Endothelial cell of umbilical vein (primary cell): ENCODE data around the gene YIPF3. TPM values are rescaled to one million over a fixed set of nuclear protein-coding genes. Genes with fewer than 3 reads are reported as not detected.

Source experiments
- BruUV-seq: library from RNA; stranded (reverse); fragments of 400-500 nt; replicated peaks from 2 replicates; lab custom pipeline; 2021; lab: Mats Ljungman, UMichigan
- CTCF ChIA-PET: fragments of 300-600, 350-600 bp; sonication (Branson Sonifier 250); formaldehyde crosslinking; loops from one replicate; lab custom pipeline; 2021; ENCODE audit warnings: antibody characterized with exemption, inconsistent platforms; lab: Charles Lee
- POLR2A ChIA-PET: fragments of 300-600, 350-600 bp; sonication (Branson Sonifier 250); formaldehyde crosslinking; loops from one replicate; lab custom pipeline; 2021; ENCODE audit warnings: antibody characterized with exemption, inconsistent platforms; lab: Charles Lee
- DNase-seq: peaks from one replicate; pipeline ENCODE4 v3.0.0-alpha.2; 2011; ENCODE audit warnings: low read depth, low spot score
- FAIRE-seq: peaks from 2 replicates; lab custom pipeline; 2011; peaks lifted over from hg19 to GRCh38; lab: Jason Lieb, UNC
- H2AFZ ChIP-seq: 2 replicates; pipeline ENCODE4 v1.6.0; 2012; ENCODE audit warnings: low read depth, low read length, control low read depth, inconsistent platforms
- H3K27ac ChIP-seq: 2 replicates; pipeline ENCODE4 v1.5.1; 2011; ENCODE audit warnings: low read depth, mild to moderate bottlenecking, control low read depth, low read length, moderate library complexity; ENCODE audit not compliant: insufficient read depth
- H3K27me3 ChIP-seq, 2 experiments: 2 replicates each; pipeline versions ENCODE4 v1.6.0 to v1.6.1; 2011; ENCODE audit warnings: low read length in 2 of 2, mixed read lengths in 1 of 2; ENCODE audit not compliant: control insufficient read depth in 2 of 2, insufficient read depth in 2 of 2
- H3K36me3 ChIP-seq, 2 experiments: 2 replicates in 1 of 2; 3 replicates in 1 of 2; pipeline ENCODE4 v1.5.1; 2011; ENCODE audit warnings: low read length in 2 of 2, mild to moderate bottlenecking in 1 of 2, moderate library complexity in 1 of 2; ENCODE audit not compliant: control insufficient read depth in 2 of 2, insufficient read depth in 2 of 2; ENCODE audit errors: extremely low read depth in 1 of 2
- H3K4me1 ChIP-seq: 3 replicates; pipeline ENCODE4 v1.5.1; 2011; ENCODE audit warnings: mild to moderate bottlenecking, low read length; ENCODE audit not compliant: control insufficient read depth, insufficient read depth; ENCODE audit errors: extremely low read depth
- H3K4me2 ChIP-seq: 2 replicates; pipeline ENCODE4 v1.6.1; 2011; ENCODE audit warnings: low read length, control low read depth, mixed read lengths; ENCODE audit not compliant: insufficient read depth
- H3K4me3 ChIP-seq, 3 experiments: fragments of 200-600 bp in 1 of 3; sonication (generic), shearing (Covaris generic) in 1 of 3; replicated peaks in 1 of 3; 2 replicates each; pipeline ENCODE4 v1.5.1; 2011 to 2016; ENCODE audit warnings: control low read depth in 3 of 3, low read length in 3 of 3, mild to moderate bottlenecking in 2 of 3, inconsistent platforms in 1 of 3, low read depth in 1 of 3, moderate library complexity in 1 of 3; ENCODE audit not compliant: insufficient read depth in 1 of 3
- H3K79me2 ChIP-seq: 2 replicates; pipeline ENCODE4 v1.6.0; 2012; ENCODE audit warnings: low read length, inconsistent platforms; ENCODE audit not compliant: control insufficient read depth, insufficient read depth
- H3K9ac ChIP-seq: replicated peaks from 2 replicates; pipeline ENCODE3; 2011; ENCODE audit warnings: low read length, control low read depth; ENCODE audit not compliant: insufficient read depth; ENCODE audit errors: extremely low read depth
- H3K9me1 ChIP-seq: replicated peaks from 3 replicates; pipeline ENCODE4 v1.6.0; 2011; ENCODE audit warnings: mild to moderate bottlenecking, low read length; ENCODE audit not compliant: control insufficient read depth, insufficient read depth; ENCODE audit errors: extremely low read depth
- H3K9me3 ChIP-seq: replicated peaks from 2 replicates; pipeline ENCODE4 v1.5.1; 2012; ENCODE audit warnings: low read length, inconsistent platforms; ENCODE audit not compliant: control insufficient read depth, insufficient read depth
- H4K20me1 ChIP-seq: replicated peaks from 2 replicates; pipeline ENCODE3; 2011; ENCODE audit warnings: mild to moderate bottlenecking, low read length; ENCODE audit not compliant: control insufficient read depth, insufficient read depth; ENCODE audit errors: extremely low read depth
- CTCF ChIP-seq, 2 donors: IDR thresholded peaks; 1 replicate in 1 of 2; 2 replicates in 1 of 2; pipeline ENCODE4 v1.5.1; 2011; ENCODE audit warnings: low read length in 2 of 2, mild to moderate bottlenecking in 2 of 2, moderate library complexity in 2 of 2, control low read depth in 1 of 2, inconsistent platforms in 1 of 2, low read depth in 1 of 2; ENCODE audit not compliant: insufficient read depth in 1 of 2; ENCODE audit errors: extremely low read depth in 1 of 2
- EZH2 ChIP-seq: IDR thresholded peaks from 2 replicates; pipeline ENCODE4 v1.6.1; 2012; ENCODE audit warnings: borderline replicate concordance, low read depth, mild to moderate bottlenecking, moderate library complexity, low read length, inconsistent platforms; ENCODE audit not compliant: severe bottlenecking
- FOS ChIP-seq: IDR thresholded peaks from 2 replicates; pipeline ENCODE4 v1.6.1; 2011; ENCODE audit warnings: mild to moderate bottlenecking, low read length, moderate library complexity, borderline replicate concordance; ENCODE audit not compliant: insufficient read depth
- GATA2 ChIP-seq: IDR thresholded peaks from 2 replicates; pipeline ENCODE4 v1.7.0; 2011; ENCODE audit warnings: low read depth, mild to moderate bottlenecking, moderate library complexity, mixed read lengths, low read length; ENCODE audit not compliant: insufficient read length, insufficient read depth
- JUN ChIP-seq: IDR thresholded peaks from 2 replicates; pipeline ENCODE4 v1.6.1; 2011; ENCODE audit warnings: borderline replicate concordance, low read depth; ENCODE audit not compliant: insufficient read length, insufficient read depth
- MAX ChIP-seq: IDR thresholded peaks from 2 replicates; pipeline ENCODE4 v1.6.1; 2011; ENCODE audit not compliant: insufficient read depth, insufficient read length
- MYC ChIP-seq: IDR thresholded peaks from one replicate; pipeline ENCODE4 v1.6.1; 2011; ENCODE audit warnings: mild to moderate bottlenecking, low read depth, low read length
- POLR2A ChIP-seq: IDR thresholded peaks from 2 replicates; pipeline ENCODE4 v1.6.1; 2012; ENCODE audit warnings: low read depth, mild to moderate bottlenecking, control low read depth, low read length
- POLR2AphosphoS5 ChIP-seq: IDR thresholded peaks from 2 replicates; pipeline ENCODE4 v1.6.1; 2012; ENCODE audit warnings: low read depth, mild to moderate bottlenecking, control low read depth, low read length, moderate library complexity; ENCODE audit not compliant: insufficient read depth
- dilution Hi-C: fragments of 300-500 bp; cut with MboI; formaldehyde crosslinking; loops from one replicate; pipeline ENCODE4 v1.15.0; 2019; ENCODE audit warnings: low sequenced_read_pairs; ENCODE audit not compliant: extremely low pct_ligation_motif_present
- intact Hi-C: fragments of 100-400 bp; cut with micrococcal nuclease; formaldehyde crosslinking; loops from one replicate; pipeline ENCODE4 v1.10.0; 2022
- polyA plus RNA-seq, 4 experiments: library from polyadenylated mRNA; depleted of rRNA in 3 of 4; stranded (reverse) in 3 of 4; unstranded in 1 of 4; fragments of >200 nt; gene quantifications; 2 replicates each; pipeline versions ENCODE4 v1.2.1 to v1.2.3, GENCODE V29; 2011 to 2012; ENCODE audit warnings: missing spikeins in 1 of 4
- total RNA-seq: library from RNA; stranded (reverse); gene quantifications from 2 replicates; pipeline ENCODE4 v1.2.3, GENCODE V29; 2021

Gene YIPF3
- total and polyA plus RNA-seq, 2 donors (not counting 3 experiments of a cell fraction or from before 2014, with no cell fraction given), result 119 to 470 TPM

GRCh38 chr6:43505718-43506117, 11.0 kb downstream of the YIPF3 start:
- H4K20me1 ChIP-seq, result no peaks in the 10 kb centered on the region
- no peak for DNase-seq
- CTCF ChIA-PET, result interaction anchor here (0.7 to 19.0 kb wide), 22 partner anchors 11 to 357 kb away, joined by 3 to 289 read pairs (median 8); partner anchors contain the start of genes CRIP3, DLK2, DNPH1 and POLR1C

More at GRCh38 chr6:43505718-43506117, 11.0 kb downstream of the YIPF3 start:
- FAIRE-seq, result no peak
- POLR2A ChIA-PET, result no interaction called here
- no peak for TF ChIP-seq MYC
- TF ChIP-seq MAX, result no peak
- no peak for TF ChIP-seq EZH2
- no peak for TF ChIP-seq CTCF (IDR thresholded peaks at IDR 0.05; ENCODE audit: extremely low read depth in 1 of 2, insufficient read depth in 1 of 2, low read depth in 1 of 2, low read length in 2 of 2)
- TF ChIP-seq JUN, result no peak
- no peak for TF ChIP-seq POLR2A
- no peak for TF ChIP-seq GATA2
- TF ChIP-seq FOS, result no peak
- TF ChIP-seq POLR2AphosphoS5, result no peak
- Histone ChIP-seq H3K36me3 (peaks cover 0 to 29% of the 10 kb centered on the region in 2 experiments), H3K27ac (no peak overlapping the region), H3K4me3 (no peak overlapping the region), H3K4me2 (no peak overlapping the region), H3K9me3 (no peaks in the 10 kb centered on the region), H3K27me3 (no peaks in the 10 kb centered on the region), H3K4me1 (peaks cover 7% of the 10 kb centered on the region), H3K9ac (no peak overlapping the region), H2AFZ (no peak overlapping the region), H3K9me1 (no peaks in the 10 kb centered on the region), H3K79me2 (no peaks in the 10 kb centered on the region)
- dilution Hi-C loops, result no loop called here
- intact Hi-C loops, result loop anchor here (1.0 to 10.0 kb wide), 4 partner anchors 51 to 601 kb away; no protein-coding TSS in a partner anchor
- no TSS peak for BruUV-seq
